Stimulated activated CD8-positive, alpha-beta memory T cell treated with anti-CD3 and anti-CD28 coated beads, Interleukin-12 subunit alpha, Interleukin-12 subunit beta, amount 100 ng/mL, for 4 hours (primary cell): Measurements from ENCODE around the gene ZZZ3.
"Not testable (repeated sequence)": the region's sequence is repeated elsewhere in the genome, so short reads cannot be mapped to it uniquely, and the experiment has no call there.

Experiments
- DNase-seq: peaks from one replicate; pipeline ENCODE4 v3.0.0-alpha.2; 2020; ENCODE audit warnings: low read depth

The ZZZ3 gene

GRCh38 chr1:77682460-77683159, at the start of gene ZZZ3:
Gene ZZZ3 (minus strand): TSS chr1:77682658. CDS start chr1:77633354, 49,304 bp downstream.
- peak; percentile 81 for DNase-seq

- DNase-seq, result no peak
Measured at GRCh38 chr1:77732090-77732489, 49.6 kb upstream of the ZZZ3 start.

- no peak for DNase-seq
Measured at GRCh38 chr1:77725706-77726105, 43.2 kb upstream of the ZZZ3 start.

- no peak for DNase-seq
Measured at GRCh38 chr1:77718181-77718580, 35.7 kb upstream of the ZZZ3 start.

GRCh38 chr1:77716065-77716464, 33.6 kb upstream of the ZZZ3 start:
- DNase-seq, result no peak

GRCh38 chr1:77709727-77710126, 27.3 kb upstream of the ZZZ3 start:
- DNase-seq, result no peak

GRCh38 chr1:77706321-77706720, 23.9 kb upstream of the ZZZ3 start:
- no peak for DNase-seq

- no peak for DNase-seq
Measured at GRCh38 chr1:77704736-77705135, 22.3 kb upstream of the ZZZ3 start.

- not testable (repeated sequence) for DNase-seq
Measured at GRCh38 chr1:77699673-77700072, 17.2 kb upstream of the ZZZ3 start.

- DNase-seq, result no peak
Measured at GRCh38 chr1:77697441-77697840, 15.0 kb upstream of the ZZZ3 start.

- DNase-seq, result no peak
Measured at GRCh38 chr1:77688939-77689338, 6.5 kb upstream of the ZZZ3 start.

- DNase-seq, result no peak
Measured at GRCh38 chr1:77687519-77687906, 5.1 kb upstream of the ZZZ3 start.

- DNase-seq, result no peak
Measured at GRCh38 chr1:77686796-77687518, 4.5 kb upstream of the ZZZ3 start.

GRCh38 chr1:77683160-77684148, 996 bp upstream of the ZZZ3 start:
- DNase-seq, result peak; percentile 87

GRCh38 chr1:77680173-77680572, 2.3 kb downstream of the ZZZ3 start:
- DNase-seq, result no peak

- no peak for DNase-seq
Measured at GRCh38 chr1:77678660-77679610, 3.5 kb downstream of the ZZZ3 start.

- not testable (repeated sequence) for DNase-seq
Measured at GRCh38 chr1:77674807-77675206, 7.7 kb downstream of the ZZZ3 start.

- DNase-seq, result no peak
Measured at GRCh38 chr1:77673716-77674355, 8.6 kb downstream of the ZZZ3 start.

- no peak for DNase-seq
Measured at GRCh38 chr1:77673030-77673429, 9.4 kb downstream of the ZZZ3 start.

- no peak for DNase-seq
Measured at GRCh38 chr1:77672374-77672773, 10.1 kb downstream of the ZZZ3 start.

- no peak for DNase-seq
Measured at GRCh38 chr1:77671836-77672235, 10.6 kb downstream of the ZZZ3 start.
